ENCODE data around the gene C14orf93. TPM values are rescaled to one million over a fixed set of nuclear protein-coding genes. Genes with fewer than 3 reads are reported as not detected.

The C14orf93 gene, protein sequence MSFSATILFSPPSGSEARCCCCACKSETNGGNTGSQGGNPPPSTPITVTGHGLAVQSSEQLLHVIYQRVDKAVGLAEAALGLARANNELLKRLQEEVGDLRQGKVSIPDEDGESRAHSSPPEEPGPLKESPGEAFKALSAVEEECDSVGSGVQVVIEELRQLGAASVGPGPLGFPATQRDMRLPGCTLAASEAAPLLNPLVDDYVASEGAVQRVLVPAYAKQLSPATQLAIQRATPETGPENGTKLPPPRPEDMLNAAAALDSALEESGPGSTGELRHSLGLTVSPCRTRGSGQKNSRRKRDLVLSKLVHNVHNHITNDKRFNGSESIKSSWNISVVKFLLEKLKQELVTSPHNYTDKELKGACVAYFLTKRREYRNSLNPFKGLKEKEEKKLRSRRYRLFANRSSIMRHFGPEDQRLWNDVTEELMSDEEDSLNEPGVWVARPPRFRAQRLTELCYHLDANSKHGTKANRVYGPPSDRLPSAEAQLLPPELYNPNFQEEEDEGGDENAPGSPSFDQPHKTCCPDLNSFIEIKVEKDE
- 10.4 and 11.7 TPM in 2 replicates for total RNA-seq

DNA sequence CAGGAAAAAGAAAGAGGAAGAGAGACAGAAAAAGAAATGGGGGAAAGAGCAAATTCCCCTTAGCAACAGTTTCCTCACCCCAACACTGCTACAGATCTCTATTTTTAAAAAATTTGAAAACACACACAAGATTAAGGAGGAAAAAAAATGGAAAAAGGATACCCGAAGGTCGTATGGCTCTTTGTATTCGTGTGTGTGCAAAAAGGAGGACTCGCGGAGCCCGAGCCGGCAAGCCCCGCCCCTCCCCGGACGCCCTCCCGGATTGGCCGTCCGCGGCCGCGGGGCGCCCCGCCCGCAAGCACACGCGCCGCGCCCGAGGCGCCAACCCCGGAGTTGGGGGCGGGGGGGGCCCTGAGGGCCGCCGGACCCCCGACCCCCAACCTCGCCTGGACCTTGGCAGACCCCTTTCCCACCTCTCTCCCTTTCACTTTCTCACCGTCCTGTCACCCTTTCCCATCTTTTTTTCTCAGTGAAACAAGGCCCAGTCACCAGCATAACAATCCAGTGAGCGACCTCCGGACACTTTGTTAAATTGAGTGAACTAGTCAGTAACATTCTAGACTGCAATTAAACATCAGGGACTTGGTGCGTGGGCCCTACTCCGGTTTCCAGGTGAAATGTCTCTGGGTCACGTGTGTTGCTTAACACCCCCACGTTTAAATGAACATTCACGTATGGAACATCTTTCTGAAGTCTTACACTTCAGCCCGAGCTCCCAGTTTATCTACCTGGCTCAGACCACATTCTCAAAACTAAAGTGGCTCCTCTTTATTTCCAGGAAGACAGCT, at the start of gene C14orf93:
TSS of gene C14orf93 (minus strand) at position 205 of the 788 bp plus-strand sequence. CDS start 11,120 bp downstream, outside the sequence.

DNA sequence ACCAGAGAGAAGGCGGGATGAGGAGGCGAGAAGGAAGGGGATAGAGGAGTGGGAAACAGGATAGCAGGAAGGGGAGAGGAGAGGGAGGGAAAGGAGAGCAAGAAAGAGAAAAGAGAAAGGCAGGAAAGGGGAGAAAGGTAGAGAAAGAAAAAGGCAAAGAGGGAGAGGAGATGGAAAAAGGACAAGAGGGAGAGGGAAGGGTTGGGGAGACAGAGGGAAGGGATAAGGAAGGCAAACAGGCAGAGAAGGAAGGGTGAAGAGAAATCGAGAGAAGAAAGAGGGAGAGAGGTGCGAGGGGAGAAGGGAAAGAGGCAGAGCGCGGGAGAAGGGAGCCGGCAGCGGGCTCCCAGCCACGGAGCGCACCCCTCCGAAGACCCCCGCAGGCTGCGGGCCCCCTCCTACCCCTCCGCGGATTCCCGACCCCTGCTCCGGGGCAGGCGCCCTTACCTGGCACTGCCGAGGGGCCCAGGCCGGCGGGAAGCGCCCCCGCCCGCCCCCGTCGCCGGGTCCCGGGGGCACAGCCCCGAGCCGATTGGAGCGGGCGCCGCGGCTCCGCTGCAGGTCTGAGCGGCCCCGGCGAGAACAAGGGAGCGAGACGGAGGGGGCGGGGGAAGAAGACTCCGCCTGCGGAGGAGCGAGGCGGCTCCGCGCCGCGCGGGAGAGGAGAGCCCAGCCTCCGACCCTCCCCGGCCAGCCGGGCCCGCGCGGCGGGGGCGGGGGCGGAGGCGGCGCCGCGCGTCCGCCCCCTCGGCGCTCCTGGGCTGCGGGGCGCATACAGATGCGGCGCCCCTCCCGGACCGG, 47.2 kb upstream of the C14orf93 start, which contains the start of gene CDH24:
TSS of gene CDH24 (minus strand) at position 565 of the 801 bp plus-strand sequence. CDS start 1,787 bp downstream, outside the sequence.

DNA sequence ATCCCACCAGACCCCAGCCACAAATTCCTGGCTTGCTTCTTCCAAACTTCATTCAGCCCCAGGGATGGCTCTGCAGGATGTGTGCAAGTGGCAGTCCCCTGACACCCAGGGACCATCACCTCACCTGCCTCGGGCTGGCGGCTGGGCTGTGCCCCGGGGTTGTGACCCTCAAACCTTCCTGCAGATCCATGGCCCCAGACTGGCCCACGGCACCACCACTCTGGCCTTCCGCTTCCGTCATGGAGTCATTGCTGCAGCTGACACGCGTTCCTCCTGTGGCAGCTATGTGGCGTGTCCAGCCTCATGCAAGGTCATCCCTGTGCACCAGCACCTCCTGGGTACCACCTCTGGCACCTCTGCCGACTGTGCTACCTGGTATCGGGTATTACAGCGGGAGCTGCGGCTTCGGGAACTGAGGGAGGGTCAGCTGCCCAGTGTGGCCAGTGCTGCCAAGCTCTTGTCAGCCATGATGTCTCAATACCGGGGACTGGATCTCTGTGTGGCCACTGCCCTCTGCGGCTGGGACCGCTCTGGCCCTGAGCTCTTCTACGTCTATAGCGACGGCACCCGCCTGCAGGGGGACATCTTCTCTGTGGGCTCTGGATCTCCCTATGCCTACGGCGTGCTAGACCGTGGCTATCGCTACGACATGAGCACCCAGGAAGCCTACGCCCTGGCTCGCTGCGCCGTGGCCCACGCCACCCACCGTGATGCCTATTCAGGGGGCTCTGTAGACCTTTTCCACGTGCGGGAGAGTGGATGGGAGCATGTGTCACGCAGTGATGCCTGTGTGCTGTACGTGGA, 32.4 kb upstream of the C14orf93 start, which contains the start of gene PSMB11:
TSS of gene PSMB11 (plus strand) at position 51 of the 804 bp plus-strand sequence. CDS start at position 65, 14 bp downstream.

GRCh38 chr14:23034498-23035302, 24.8 kb upstream of the C14orf93 start, which contains the start of gene PSMB5:
Gene PSMB5 (minus strand): TSS chr14:23034900. CDS start chr14:23034881, 19 bp downstream.

GRCh38 chr14:22982477-22983245, 27.3 kb downstream of the C14orf93 start, which contains the start of gene AJUBA:
Gene AJUBA (minus strand): TSS chr14:22982551. CDS start chr14:22982266, 285 bp downstream.

Other genes starting within 250 kb of the C14orf93 start
- 52.9 and 53.8 TPM in 2 replicates for gene OXA1L, start 243.5 kb downstream of the C14orf93 start, total RNA-seq
- gene SLC7A7, start 194.7 kb downstream of the C14orf93 start, total RNA-seq: 4.1 and 6.1 TPM in 2 replicates
- gene MRPL52, start 180.3 kb downstream of the C14orf93 start, total RNA-seq: 39.1 and 41.8 TPM in 2 replicates
- 348 and 486 TPM in 2 replicates for gene MMP14, start 173.6 kb downstream of the C14orf93 start, total RNA-seq
- 40.8 and 66.0 TPM in 2 replicates for gene LRP10, start 138.4 kb downstream of the C14orf93 start, total RNA-seq
- gene REM2, start 126.9 kb downstream of the C14orf93 start, total RNA-seq: 0.09 and 0.14 TPM in 2 replicates
- 47.5 and 50.9 TPM in 2 replicates for gene RBM23, start 91.0 kb downstream of the C14orf93 start, total RNA-seq
- gene PRMT5, start 80.8 kb downstream of the C14orf93 start, total RNA-seq: 45.7 and 48.5 TPM in 2 replicates
- gene HAUS4, start 53.1 kb downstream of the C14orf93 start, total RNA-seq: 27.6 and 32.4 TPM in 2 replicates
- 31.0 and 47.3 TPM in 2 replicates for gene AJUBA, start 27.6 kb downstream of the C14orf93 start, total RNA-seq
- 222 and 237 TPM in 2 replicates for gene PSMB5, start 24.8 kb upstream of the C14orf93 start, total RNA-seq
- gene PSMB11, start 32.1 kb upstream of the C14orf93 start, total RNA-seq: not detected in 2 replicates
- 3.3 and 6.2 TPM in 2 replicates for gene CDH24, start 47.4 kb upstream of the C14orf93 start, total RNA-seq
- gene ACIN1, start 85.0 kb upstream of the C14orf93 start, total RNA-seq: 53.8 and 73.3 TPM in 2 replicates
- gene C14orf119, start 85.4 kb upstream of the C14orf93 start, total RNA-seq: 58.2 and 80.6 TPM in 2 replicates
- gene CIROP, start 94.8 kb upstream of the C14orf93 start, total RNA-seq: under 0.01 and 0.18 TPM in 2 replicates
- gene CEBPE, start 109.1 kb upstream of the C14orf93 start, total RNA-seq: not detected in 2 replicates
- gene SLC7A8, start 173.5 kb upstream of the C14orf93 start, total RNA-seq: 1.9 and 2.3 TPM in 2 replicates
- gene RNF212B, start 227.8 kb upstream of the C14orf93 start, total RNA-seq: not detected in 2 replicates